ENCODE data around the gene CTNNA1. TPM values are rescaled to one million over a fixed set of nuclear protein-coding genes. Genes with fewer than 3 reads are reported as not detected.

Gene CTNNA1
- total RNA-seq, 4 donors from 2014 or later: 256 to 405 (median 341) TPM

GRCh38 chr5:138752341-138752950, 779 bp upstream of the CTNNA1 start:
- Histone ChIP-seq H3K36me3 (no peaks in the 10 kb centered on the region), H3K27me3 (no peaks in the 10 kb centered on the region), H3K4me3 (replicated peaks in 1 of 3) (peak overlapping the region; percentile 59 to 90 (median 86)), H3K9me3 (no peaks in the 10 kb centered on the region), H3K4me1 (peaks cover 20% of the 10 kb centered on the region in 2 donors), H3K27ac (peak overlapping the region; percentile 97 to 99 (median 99))
- DNase-seq: peak; percentile 13 to 17
- intact Hi-C loops (cut with DNase I): no loop called here
- TF ChIP-seq POLR2A (IDR thresholded peaks at IDR 0.05) (peak in 1 of 2 donors; percentile 43), CTCF (IDR thresholded peaks at IDR 0.05) (no peak)
- 25 to 31% methylated on average over 17 to 18 of the region's 18 CpGs for WGBS, 2 donors

- 3 to 4% methylated on average over 21 to 22 of the region's 58 CpGs for WGBS, 2 donors
- no peaks in the 10 kb centered on the region for H3K27me3 ChIP-seq
- peaks cover 6 to 11% of the 10 kb centered on the region in 2 donors for H3K36me3 ChIP-seq
- intact Hi-C loops (cut with DNase I): no loop called here
- TF ChIP-seq CTCF (IDR thresholded peaks at IDR 0.05) (no peak), POLR2A (IDR thresholded peaks at IDR 0.05) (no peak)
- H3K4me3 ChIP-seq (replicated peaks in 1 of 3): peak overlapping the region; percentile 90 to 94 (median 91)
- H3K4me1 ChIP-seq: peaks cover 20 to 21% of the 10 kb centered on the region in 2 donors
- H3K27ac ChIP-seq: peak overlapping the region; percentile 97 to 99 (median 99)
- peak; percentile 93 to 94 for DNase-seq
- no peaks in the 10 kb centered on the region for H3K9me3 ChIP-seq
These were observed 821 bp downstream of the CTNNA1 start for GRCh38 chr5:138753794-138754698.

- H3K4me3 ChIP-seq (replicated peaks in 1 of 3): peak overlapping the region in 2 of 3 donors; percentile 90 to 94
- 77% methylated on average over 14 of the region's 14 CpGs for WGBS, 2 donors
- DNase-seq: no peak
- peaks cover 6 to 16% of the 10 kb centered on the region in 2 donors for H3K36me3 ChIP-seq
- peaks cover 20 to 21% of the 10 kb centered on the region in 2 donors for H3K4me1 ChIP-seq
- H3K27ac ChIP-seq: peak overlapping the region; percentile 97 to 99 (median 99)
- H3K27me3 ChIP-seq: no peaks in the 10 kb centered on the region
- H3K9me3 ChIP-seq: no peaks in the 10 kb centered on the region
- intact Hi-C loops (cut with DNase I): no loop called here
- TF ChIP-seq POLR2A (IDR thresholded peaks at IDR 0.05) (no peak), CTCF (IDR thresholded peaks at IDR 0.05) (no peak)
These were observed 1.5 kb downstream of the CTNNA1 start for GRCh38 chr5:138754699-138755057.

- peak overlapping the region in 2 of 3 donors; percentile 99 for H3K27ac ChIP-seq
- peaks cover 6 to 16% of the 10 kb centered on the region in 2 donors for H3K36me3 ChIP-seq
- H3K9me3 ChIP-seq: no peaks in the 10 kb centered on the region
- no peak for DNase-seq
- peaks cover 20 to 24% of the 10 kb centered on the region in 2 donors for H3K4me1 ChIP-seq
- WGBS, 2 donors: 92 to 93% methylated on average over 5 of the region's 5 CpGs
- no peaks in the 10 kb centered on the region for H3K27me3 ChIP-seq
- TF ChIP-seq CTCF (IDR thresholded peaks at IDR 0.05): no peak
- TF ChIP-seq POLR2A (IDR thresholded peaks at IDR 0.05): no peak
- H3K4me3 ChIP-seq (replicated peaks in 1 of 3): peak overlapping the region in 1 of 3 donors; percentile 90
- intact Hi-C loops (cut with DNase I): no loop called here
These were observed 2.0 kb downstream of the CTNNA1 start for GRCh38 chr5:138755084-138755748.

Data from thyroid gland (tissue), 4 donors.